ENCODE data around the gene PSMD8. TPM values are rescaled to one million over a fixed set of nuclear protein-coding genes. Genes with fewer than 3 reads are reported as not detected.

PSMD8 gene
- polyA plus RNA-seq, 4 donors: 133 to 182 (median 148) TPM

DNA sequence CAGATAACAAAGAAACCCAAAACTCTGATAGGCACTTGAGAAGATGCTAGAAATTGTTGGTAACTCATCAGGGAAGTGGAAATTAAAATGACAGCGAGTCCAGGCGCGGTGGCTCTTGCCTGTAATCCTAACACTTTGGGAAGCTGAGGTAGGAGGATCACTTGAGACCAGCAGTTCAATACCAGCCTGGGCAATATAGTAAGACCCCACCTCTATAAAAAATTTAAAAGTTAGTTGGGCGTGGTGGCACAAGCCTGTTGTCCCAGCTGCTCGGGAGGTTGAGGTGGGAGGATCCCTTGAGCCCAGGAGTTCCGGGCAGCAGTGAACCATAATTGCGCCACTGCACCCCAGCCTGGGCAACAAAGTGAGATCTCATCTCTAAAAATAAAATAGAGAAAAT, 56.6 kb downstream of the PSMD8 start:
- H3K9me3 ChIP-seq (ENCODE audit: control insufficient read depth in 2 of 2, insufficient read depth in 1 of 2, low read depth in 1 of 2, low read length in 1 of 2): no peaks in the 10 kb centered on the region
- no peak overlapping the region for H3K27ac ChIP-seq (ENCODE audit: low read depth in 1 of 3, low read length in 2 of 3)
- DNase-seq (no peak), FAIRE-seq (no peak)
- no peaks in the 10 kb centered on the region for H3K4me1 ChIP-seq (ENCODE audit: control insufficient read depth in 3 of 3, insufficient read depth in 2 of 3, low read depth in 1 of 3, low read length in 2 of 3)
- 76 to 84% (median 82%) methylated on average over 7 of the region's 7 CpGs for WGBS, 3 donors
- H3K4me3 ChIP-seq (ENCODE audit: low read depth in 1 of 3, low read length in 3 of 3): no peak overlapping the region
- no peaks in the 10 kb centered on the region for H3K36me3 ChIP-seq (ENCODE audit: control insufficient read depth in 3 of 3, insufficient read depth in 2 of 3, low read depth in 1 of 3, low read length in 3 of 3)
- peaks cover 0 to 30% (median 6%) of the 10 kb centered on the region in 3 donors for H3K27me3 ChIP-seq (ENCODE audit: control insufficient read depth in 3 of 3, insufficient read depth in 3 of 3, low read length in 3 of 3)

DNA sequence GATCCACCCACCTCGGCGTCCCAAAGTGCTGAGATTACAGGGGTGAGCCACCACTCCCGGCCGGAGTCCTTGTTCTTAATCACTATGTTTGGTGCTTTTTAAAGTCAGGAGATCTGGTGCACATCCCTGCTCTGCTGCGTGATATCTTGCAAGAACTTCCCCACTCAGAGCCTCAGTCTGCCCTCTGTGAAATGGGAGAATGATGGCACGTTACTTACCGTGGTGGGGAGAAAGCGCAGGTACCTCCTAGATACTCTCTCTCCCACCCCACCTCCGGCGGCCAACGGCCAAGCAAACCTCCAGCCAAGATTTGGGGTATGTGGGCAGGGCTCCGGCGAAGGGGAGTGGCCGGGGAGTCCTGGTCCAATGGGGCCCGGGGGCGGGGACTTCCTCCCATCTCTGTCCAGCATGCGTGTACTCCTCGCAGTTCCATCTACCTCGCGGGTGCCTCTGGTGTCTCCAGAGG, 58.9 kb downstream of the PSMD8 start, which contains the start of gene RYR1:
Gene RYR1, plus strand, starts transcription at position 424 of the 466 bp plus-strand sequence. CDS start 139 bp downstream, outside the sequence.
- Histone ChIP-seq H3K36me3 (ENCODE audit: control insufficient read depth in 3 of 3, insufficient read depth in 2 of 3, low read depth in 1 of 3, low read length in 3 of 3) (no peaks in the 10 kb centered on the region), H3K27ac (ENCODE audit: low read depth in 1 of 3, low read length in 2 of 3) (no peak within 1 kb of the TSS), H3K27me3 (ENCODE audit: control insufficient read depth in 3 of 3, insufficient read depth in 3 of 3, low read length in 3 of 3) (peaks cover 0 to 28% (median 6%) of the 10 kb centered on the region in 3 donors), H3K4me1 (ENCODE audit: control insufficient read depth in 3 of 3, insufficient read depth in 2 of 3, low read depth in 1 of 3, low read length in 2 of 3) (no peaks in the 10 kb centered on the region), H3K9me3 (ENCODE audit: control insufficient read depth in 2 of 2, insufficient read depth in 1 of 2, low read depth in 1 of 2, low read length in 1 of 2) (no peaks in the 10 kb centered on the region), H3K4me3 (ENCODE audit: low read depth in 1 of 3, low read length in 3 of 3) (no peak within 1 kb of the TSS)
- 12 to 17% (median 13%) methylated on average over 20 of the region's 20 CpGs for WGBS, 3 donors
- peak in 1 of 2 donors; percentile 6 for DNase-seq
- FAIRE-seq: no peak

Other genes with a start within 250 kb of the PSMD8 start
- under 1 TPM in 2 of 4 donors, not detected in 2; 0.39 to 0.64 TPM for gene DPF1, start 150.3 kb upstream of the PSMD8 start, polyA plus RNA-seq
- 10 to 100 TPM in 3 of 4 donors, 1 to 10 TPM in 1; 8.7 to 31.8 (median 22.6) TPM for gene PPP1R14A, start 118.2 kb upstream of the PSMD8 start, polyA plus RNA-seq
- gene SPINT2, start 110.0 kb upstream of the PSMD8 start, polyA plus RNA-seq: 100 to 1,000 TPM; 263 to 450 (median 424) TPM
- gene C19orf33, start 70.3 kb upstream of the PSMD8 start, polyA plus RNA-seq: 1,000 to 10,000 TPM in 2 of 4 donors, 100 to 1,000 TPM in 2; 410 to 2,753 (median 1,138) TPM
- 10 to 100 TPM; 13.0 to 73.1 (median 16.6) TPM for gene YIF1B, start 58.6 kb upstream of the PSMD8 start, polyA plus RNA-seq
- 1 to 10 TPM; 2.7 to 7.5 (median 4.0) TPM for gene KCNK6, start 54.7 kb upstream of the PSMD8 start, polyA plus RNA-seq
- gene CATSPERG, start 38.7 kb upstream of the PSMD8 start, polyA plus RNA-seq: 10 to 100 TPM in 1 of 4 donors, 1 to 10 TPM in 3; 1.9 to 10.6 (median 2.7) TPM
- gene GGN, start 13.5 kb downstream of the PSMD8 start, polyA plus RNA-seq: 10 to 100 TPM in 2 of 4 donors, 1 to 10 TPM in 2; 1.7 to 16.1 (median 8.2) TPM
- 1 to 10 TPM in 3 of 4 donors, under 1 TPM in 1; 0.85 to 2.7 (median 1.8) TPM for gene SPRED3, start 14.1 kb downstream of the PSMD8 start, polyA plus RNA-seq
- gene FAM98C, start 28.5 kb downstream of the PSMD8 start, polyA plus RNA-seq: 10 to 100 TPM; 23.6 to 47.2 (median 38.6) TPM
- 1 to 10 TPM in 1 of 4 donors, under 1 TPM in 3; 0.22 to 1.0 (median 0.84) TPM for gene RASGRP4, start 51.6 kb downstream of the PSMD8 start, polyA plus RNA-seq
- gene RYR1, start 59.1 kb downstream of the PSMD8 start, polyA plus RNA-seq: 1 to 10 TPM in 1 of 4 donors, under 1 TPM in 1, not detected in 2; 0.81 to 2.3 TPM
- gene MAP4K1, start 243.4 kb downstream of the PSMD8 start, polyA plus RNA-seq: 10 to 100 TPM in 1 of 4 donors, 1 to 10 TPM in 2, under 1 TPM in 1; 0.45 to 10.8 (median 3.4) TPM
- 100 to 1,000 TPM; 257 to 710 (median 626) TPM for gene EIF3K, start 244.6 kb downstream of the PSMD8 start, polyA plus RNA-seq